GM12864 (cell line): ENCODE measurements around the gene NLRP9.

ENCODE experiments used
- DNase-seq: peaks from one replicate; pipeline ENCODE4 v3.0.0-alpha.2; 2011; ENCODE audit warnings: low read depth
- H3K4me3 ChIP-seq: 2 replicates; pipeline ENCODE4 v1.5.1; 2011; ENCODE audit warnings: mild to moderate bottlenecking, low read depth, low read length, control low read depth
- TF ChIP-seq, protein P1 (sequence below): IDR thresholded peaks from 2 replicates; pipeline ENCODE4 v1.5.1; 2011; ENCODE audit warnings: low read depth, mild to moderate bottlenecking, moderate library complexity, low read length, control low read depth, inconsistent platforms; ENCODE audit errors: missing control alignments

NLRP9 gene

DNA sequence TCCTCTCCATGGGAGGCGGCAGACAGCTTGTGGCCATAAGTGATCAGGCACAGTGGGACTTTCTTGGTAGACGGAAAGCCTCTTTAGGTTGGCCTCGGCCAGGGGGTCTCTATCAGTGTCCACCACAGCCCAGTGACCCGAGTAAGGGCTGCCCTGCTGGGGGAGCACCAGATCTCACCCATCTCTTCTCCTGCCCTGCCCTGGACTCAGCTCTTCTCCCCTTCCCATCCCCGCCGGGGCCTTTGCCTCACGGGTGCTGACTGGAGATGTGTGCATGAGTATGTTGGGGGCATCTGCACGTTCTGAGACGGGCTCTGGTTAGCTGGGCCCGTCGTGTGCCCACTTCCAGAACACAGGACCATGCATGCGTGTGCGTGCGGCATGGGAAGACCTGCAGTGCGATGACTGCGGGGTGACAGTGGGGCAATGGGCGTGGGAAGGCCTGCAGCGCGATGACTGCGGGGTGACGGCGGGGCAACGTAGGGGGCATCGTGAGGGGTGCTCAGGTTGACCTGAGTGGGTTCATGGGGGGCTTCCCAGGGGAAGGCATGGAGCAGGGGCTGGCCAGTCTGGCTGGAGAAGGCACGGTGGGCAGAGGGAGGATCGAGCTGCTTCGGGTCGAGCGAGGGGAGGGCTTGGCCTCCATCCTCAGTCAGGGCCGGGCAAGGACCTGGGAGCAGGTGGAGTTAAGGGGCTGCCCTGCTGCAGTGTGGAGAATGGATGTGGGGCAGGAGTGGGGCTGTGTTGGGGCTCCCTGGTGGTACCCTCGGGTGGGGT is 47.2 kb downstream of the NLRP9 start:
- no peak overlapping the region for H3K4me3 ChIP-seq
- DNase-seq: no peak
- TF ChIP-seq, protein P1, sequence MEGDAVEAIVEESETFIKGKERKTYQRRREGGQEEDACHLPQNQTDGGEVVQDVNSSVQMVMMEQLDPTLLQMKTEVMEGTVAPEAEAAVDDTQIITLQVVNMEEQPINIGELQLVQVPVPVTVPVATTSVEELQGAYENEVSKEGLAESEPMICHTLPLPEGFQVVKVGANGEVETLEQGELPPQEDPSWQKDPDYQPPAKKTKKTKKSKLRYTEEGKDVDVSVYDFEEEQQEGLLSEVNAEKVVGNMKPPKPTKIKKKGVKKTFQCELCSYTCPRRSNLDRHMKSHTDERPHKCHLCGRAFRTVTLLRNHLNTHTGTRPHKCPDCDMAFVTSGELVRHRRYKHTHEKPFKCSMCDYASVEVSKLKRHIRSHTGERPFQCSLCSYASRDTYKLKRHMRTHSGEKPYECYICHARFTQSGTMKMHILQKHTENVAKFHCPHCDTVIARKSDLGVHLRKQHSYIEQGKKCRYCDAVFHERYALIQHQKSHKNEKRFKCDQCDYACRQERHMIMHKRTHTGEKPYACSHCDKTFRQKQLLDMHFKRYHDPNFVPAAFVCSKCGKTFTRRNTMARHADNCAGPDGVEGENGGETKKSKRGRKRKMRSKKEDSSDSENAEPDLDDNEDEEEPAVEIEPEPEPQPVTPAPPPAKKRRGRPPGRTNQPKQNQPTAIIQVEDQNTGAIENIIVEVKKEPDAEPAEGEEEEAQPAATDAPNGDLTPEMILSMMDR: no peak

DNA sequence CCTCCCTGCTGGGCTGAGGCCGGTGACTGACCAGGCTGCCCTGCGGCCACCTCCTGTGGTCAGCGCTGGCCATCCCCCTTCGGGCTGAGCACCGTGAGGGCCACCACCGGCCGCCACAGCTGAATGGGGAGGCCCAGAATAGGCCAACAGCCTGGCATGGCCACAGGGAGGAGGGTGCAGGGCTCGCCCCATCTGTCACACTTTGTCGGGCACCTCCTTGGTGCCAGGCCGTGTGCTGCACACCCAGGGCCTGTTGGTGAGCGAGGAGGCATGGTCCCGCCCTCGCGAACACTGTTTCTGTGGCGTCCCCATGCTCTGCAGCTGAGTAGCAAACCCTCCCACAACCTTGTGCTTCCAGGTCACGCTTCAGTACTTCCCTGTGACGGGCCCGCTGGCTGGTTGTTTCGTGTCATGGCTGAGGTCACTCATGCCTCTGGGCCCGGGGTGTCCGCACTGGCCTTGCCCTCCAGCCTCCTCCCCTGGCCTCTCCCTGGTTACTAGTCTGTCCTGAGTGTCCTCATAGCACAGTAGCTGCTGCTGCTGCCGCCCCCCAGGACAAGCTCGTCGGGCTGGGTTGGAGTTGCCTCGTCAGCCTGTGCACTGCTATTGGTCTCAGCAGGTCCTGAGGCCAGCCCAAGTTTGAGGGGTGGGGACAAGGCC is 48.0 kb downstream of the NLRP9 start:
- TF ChIP-seq, protein P1: no peak
- no peak overlapping the region for H3K4me3 ChIP-seq
- DNase-seq: no peak

DNA sequence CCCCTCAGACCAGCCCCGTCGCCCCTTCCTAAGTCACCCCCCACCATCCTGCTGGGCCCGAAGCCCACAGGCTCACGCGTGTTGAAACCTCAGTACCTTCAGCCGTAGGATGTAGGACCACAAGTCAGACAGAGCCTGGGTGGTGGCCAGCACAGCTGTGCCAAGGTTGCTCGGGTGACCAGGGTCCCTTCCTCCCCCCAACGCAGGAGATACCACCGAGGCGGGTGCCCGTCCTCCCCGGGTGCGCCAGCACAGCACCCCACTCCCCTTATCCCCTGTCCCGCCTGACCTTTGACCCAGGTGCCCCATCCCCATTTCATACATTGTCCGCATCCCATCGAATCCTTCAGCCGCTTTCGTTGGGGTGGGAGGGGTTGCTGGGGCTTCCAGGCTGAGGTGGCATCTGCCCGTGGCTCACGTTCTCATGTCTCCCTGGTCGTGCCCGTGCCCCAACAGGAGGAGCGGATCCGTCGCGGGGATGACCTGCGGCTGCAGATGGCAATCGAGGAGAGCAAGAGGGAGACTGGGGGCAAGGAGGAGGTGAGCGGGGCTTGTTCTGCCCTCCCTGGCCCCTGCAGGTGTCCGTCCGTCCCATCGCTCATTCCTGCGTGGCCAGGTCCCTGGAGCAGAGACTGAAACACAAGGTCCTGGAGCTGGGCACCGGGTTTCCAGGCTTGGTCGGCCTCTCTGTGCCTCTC is 48.6 kb downstream of the NLRP9 start:
- TF ChIP-seq, protein P1: no peak
- no peak for DNase-seq
- H3K4me3 ChIP-seq: no peak overlapping the region

DNA sequence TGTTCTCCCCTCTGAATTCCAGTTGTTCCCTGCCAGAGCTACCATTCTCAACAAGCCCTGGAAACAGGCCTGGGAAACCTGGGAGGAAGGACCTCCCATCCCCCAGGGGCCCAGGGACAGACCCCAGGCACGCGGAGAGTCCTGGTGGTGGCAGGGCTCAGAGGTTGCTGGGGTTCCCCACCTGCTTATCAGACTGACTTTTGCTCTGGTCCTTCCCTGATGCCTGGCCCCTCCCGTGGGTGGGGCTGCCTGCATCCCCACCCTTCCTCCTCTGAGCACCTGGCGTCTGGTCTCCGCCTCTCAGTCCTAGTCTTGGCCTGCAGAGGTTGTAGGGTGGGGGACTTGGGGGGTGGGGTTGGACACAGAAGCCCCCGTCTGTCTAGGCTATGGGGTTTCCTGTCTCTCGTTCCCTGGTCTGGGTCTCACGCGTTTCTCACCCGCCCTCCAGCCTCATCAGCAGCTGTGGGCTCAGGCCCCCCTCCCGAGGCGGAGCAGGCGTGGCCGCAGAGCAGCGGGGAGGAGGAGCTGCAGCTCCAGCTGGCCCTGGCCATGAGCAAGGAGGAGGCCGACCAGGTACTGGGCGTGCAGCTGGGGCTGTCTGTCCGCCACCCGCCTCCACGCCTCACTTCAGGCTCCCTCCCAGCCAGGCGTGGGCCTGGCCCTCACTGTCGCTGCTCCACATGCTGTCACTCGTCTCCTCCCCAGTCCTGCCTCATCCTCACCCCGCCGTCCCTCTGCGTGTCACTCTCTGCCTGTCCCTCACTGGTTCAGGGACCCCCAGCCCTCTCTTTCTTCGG is 49.6 kb downstream of the NLRP9 start:
- DNase-seq: no peak
- no peak overlapping the region for H3K4me3 ChIP-seq
- TF ChIP-seq, protein P1: no peak

DNA sequence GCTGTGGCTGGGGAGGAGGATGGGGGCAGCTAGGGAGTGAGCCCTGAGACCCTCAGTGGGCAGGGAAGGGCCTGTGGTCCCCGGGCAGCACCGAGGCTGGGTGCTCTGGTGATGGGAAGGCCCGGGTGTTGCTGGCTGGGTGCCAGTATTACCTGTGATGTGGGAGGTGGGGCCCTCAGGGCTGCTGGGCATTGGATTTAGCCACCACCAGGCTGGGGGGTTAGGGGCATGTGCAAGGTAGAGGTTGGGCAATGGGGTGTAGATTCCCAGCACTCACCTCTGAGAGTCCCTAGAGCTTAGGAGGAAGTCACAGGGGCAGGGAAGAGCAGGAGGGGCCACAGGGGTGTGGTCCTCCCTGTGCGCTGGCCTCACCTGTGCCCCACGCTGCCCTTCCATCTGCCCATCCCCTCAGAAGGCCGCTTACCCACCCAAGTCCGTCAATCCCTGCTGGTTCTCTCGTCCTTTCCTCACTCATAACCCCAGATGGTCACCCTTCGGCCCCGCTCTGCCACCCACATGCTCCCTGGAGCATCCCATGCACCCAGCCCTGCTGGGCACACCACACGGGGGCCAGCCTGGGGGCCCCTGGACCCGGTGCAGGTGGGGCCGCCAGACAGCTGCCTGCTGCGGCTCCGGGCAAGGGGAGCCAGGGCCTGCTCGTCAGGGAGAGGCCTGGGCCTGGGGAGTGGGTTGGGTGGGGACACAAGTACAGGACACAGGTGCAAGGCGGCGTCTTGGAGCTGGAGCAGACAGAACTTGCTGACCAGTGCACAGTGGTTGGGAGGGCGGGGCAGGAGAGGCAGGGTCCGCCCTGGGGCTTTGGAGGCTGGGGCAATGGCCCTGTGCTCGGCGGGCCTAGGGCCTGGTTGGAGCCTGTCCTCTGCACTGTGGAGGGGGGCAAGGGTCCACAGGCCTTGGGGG is 50.7 kb downstream of the NLRP9 start:
- no peak for DNase-seq
- no peak overlapping the region for H3K4me3 ChIP-seq
- TF ChIP-seq, protein P1: no peak
